ENCODE data around the gene POU5F1. TPM values are rescaled to one million over a fixed set of nuclear protein-coding genes. Genes with fewer than 3 reads are reported as not detected.
"Not testable (repeated sequence)": the region's sequence is repeated elsewhere in the genome, so short reads cannot be mapped to it uniquely, and the experiment has no call there.

POU5F1 gene
- total and polyA plus RNA-seq, 12 donors, result 0.29 to 2.0 (median 0.39) TPM; not detected in 1

GRCh38 chr6:31170987-31171671 is 647 bp upstream of the POU5F1 start:
- no peak for TF ChIP-seq CTCF (IDR thresholded peaks at IDR 0.05)
- no peaks in the 10 kb centered on the region for H3K27me3 ChIP-seq
- H3K9me3 ChIP-seq, result no peaks in the 10 kb centered on the region
- ATAC-seq (no peak), DNase-seq (no peak)
- WGBS, 2 donors, result 88 to 92% methylated on average over 10 of the region's 10 CpGs
- no peak overlapping the region for H3K4me3 ChIP-seq
- H3K4me1 ChIP-seq, result peaks cover 0 to 23% (median 0%) of the 10 kb centered on the region in 9 donors
- no peak overlapping the region for H3K27ac ChIP-seq
- H3K36me3 ChIP-seq, result peaks cover 0 to 8% (median 0%) of the 10 kb centered on the region in 9 donors
- intact Hi-C loops (cut with DNase I), result no loop called here

GRCh38 chr6:31169858-31170599 is 453 bp downstream of the POU5F1 start:
- intact Hi-C loops (cut with DNase I); H3K9me3 ChIP-seq; DNase-seq; H3K27ac ChIP-seq; H3K27me3 ChIP-seq; H3K36me3 ChIP-seq; H3K4me3 ChIP-seq: not testable (repeated sequence)
- peak in 1 of 8 donors; percentile 28 for ATAC-seq
- H3K4me1 ChIP-seq, result peaks cover 0 to 16% (median 0%) of the 10 kb centered on the region in 9 donors
- 56 to 76% methylated on average over 23 of the region's 23 CpGs for WGBS, 2 donors

GRCh38 chr6:31169123-31169857 is 1.2 kb downstream of the POU5F1 start:
- DNase-seq, result no peak
- no peak for ATAC-seq
- 77 to 80% methylated on average over 10 of the region's 10 CpGs for WGBS, 2 donors
- Histone ChIP-seq H3K27me3 (no peaks in the 10 kb centered on the region), H3K4me3 (no peak overlapping the region), H3K27ac (no peak overlapping the region), H3K36me3 (peaks cover 0 to 4% (median 0%) of the 10 kb centered on the region in 9 donors), H3K4me1 (peaks cover 0 to 16% (median 0%) of the 10 kb centered on the region in 9 donors), H3K9me3 (no peaks in the 10 kb centered on the region)
- no peak for TF ChIP-seq CTCF (IDR thresholded peaks at IDR 0.05)
- intact Hi-C loops (cut with DNase I), result no loop called here

- ATAC-seq (no peak), DNase-seq (no peak)
- Histone ChIP-seq H3K4me1 (peaks cover 0 to 17% (median 0%) of the 10 kb centered on the region in 9 donors), H3K36me3 (peaks cover 0 to 4% (median 0%) of the 10 kb centered on the region in 9 donors), H3K27ac (no peak overlapping the region), H3K27me3 (no peaks in the 10 kb centered on the region), H3K4me3 (no peak overlapping the region), H3K9me3 (no peaks in the 10 kb centered on the region)
- 67 to 83% methylated on average over 3 of the region's 3 CpGs for WGBS, 2 donors
- intact Hi-C loops (cut with DNase I), result no loop called here
- no peak for TF ChIP-seq CTCF (IDR thresholded peaks at IDR 0.05)
Measured at GRCh38 chr6:31168606-31169005, 1.9 kb downstream of the POU5F1 start.

Measured in heart right ventricle (tissue), 16 donors.